Activated T-cell treated with anti-CD3 and anti-CD28 coated beads for 1 hour (primary cell): ENCODE measurements around the gene GREM1.

ENCODE experiments used
- DNase-seq: peaks from one replicate; pipeline ENCODE4 v3.0.0-alpha.2; 2020; ENCODE audit warnings: low read depth

The GREM1 gene

DNA sequence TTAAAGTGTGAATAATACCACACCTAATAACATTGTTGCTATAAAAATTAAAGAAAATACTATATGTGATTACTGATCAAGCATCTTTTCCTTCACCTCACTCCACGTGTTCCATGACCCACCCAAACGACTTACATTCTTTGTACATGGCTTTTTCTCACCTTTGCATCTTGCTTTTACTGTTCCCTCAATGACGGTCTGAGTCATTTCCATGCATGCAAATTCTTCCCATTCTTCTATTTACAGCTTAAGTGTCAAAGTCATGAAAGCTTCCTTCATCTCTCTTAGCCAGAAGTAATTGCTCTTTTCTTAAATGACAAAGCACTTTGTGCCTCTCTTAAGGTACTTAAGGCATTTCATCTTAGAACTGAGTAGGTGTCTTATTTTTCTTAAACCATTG lies 64.0 kb downstream of the GREM1 start:
- no peak for DNase-seq

DNA sequence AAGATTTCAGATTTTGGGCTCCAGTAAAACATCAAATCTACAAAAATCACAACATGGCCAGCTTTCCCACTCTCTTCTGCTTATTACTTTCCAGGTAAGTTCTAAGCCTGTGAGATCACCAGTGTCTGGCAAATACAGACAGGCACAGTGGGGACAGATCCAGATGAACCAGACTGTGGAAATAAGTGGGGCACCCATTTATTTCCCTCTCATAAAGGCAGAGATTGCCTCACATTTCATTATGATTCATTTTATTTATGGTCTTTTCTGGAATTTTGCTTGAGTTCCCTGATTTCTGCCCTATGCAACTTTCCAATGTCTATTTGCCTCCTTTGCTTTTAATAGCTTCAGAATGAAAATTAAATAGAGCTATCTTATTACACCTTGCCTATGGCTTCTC lies 66.8 kb downstream of the GREM1 start:
- DNase-seq = no peak

DNA sequence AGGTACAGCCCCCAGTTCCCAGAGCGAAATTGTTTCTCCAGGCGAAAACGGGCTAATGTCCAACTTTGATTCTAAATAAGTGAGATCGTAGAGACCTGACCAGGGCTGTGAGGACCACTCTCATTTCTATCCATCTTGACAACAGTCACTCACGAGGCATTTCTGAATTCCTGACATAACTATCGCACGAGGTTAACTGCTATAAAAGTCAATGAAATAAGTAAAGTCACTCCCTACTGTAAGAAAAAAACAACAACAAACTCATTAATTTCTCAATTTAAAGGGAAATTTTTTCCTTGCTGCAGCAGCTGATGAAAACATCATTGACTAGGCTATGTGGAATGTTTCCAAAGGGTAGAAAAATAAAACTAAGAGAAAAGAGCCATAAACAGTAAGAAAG lies 69.1 kb downstream of the GREM1 start:
- no peak for DNase-seq

DNA sequence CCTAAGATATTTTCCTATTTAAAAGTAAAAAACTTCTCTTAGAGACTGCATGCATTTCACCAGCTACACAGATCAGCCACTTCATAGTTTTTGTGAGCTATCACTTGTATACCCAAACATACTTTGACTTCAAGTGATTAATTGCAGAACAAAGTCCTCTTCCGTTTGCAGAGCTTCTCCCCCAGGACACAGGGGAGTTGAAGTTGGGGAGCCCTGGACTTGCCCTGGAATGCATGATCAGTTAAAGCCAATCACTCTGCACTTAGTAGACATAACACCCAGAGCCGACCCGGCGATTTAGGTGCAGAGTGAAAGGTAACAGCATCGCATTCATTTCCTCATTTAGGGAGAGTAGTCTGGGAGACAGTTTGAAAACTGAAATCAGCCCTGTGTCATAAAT lies 70.1 kb downstream of the GREM1 start:
- DNase-seq = no peak

DNA sequence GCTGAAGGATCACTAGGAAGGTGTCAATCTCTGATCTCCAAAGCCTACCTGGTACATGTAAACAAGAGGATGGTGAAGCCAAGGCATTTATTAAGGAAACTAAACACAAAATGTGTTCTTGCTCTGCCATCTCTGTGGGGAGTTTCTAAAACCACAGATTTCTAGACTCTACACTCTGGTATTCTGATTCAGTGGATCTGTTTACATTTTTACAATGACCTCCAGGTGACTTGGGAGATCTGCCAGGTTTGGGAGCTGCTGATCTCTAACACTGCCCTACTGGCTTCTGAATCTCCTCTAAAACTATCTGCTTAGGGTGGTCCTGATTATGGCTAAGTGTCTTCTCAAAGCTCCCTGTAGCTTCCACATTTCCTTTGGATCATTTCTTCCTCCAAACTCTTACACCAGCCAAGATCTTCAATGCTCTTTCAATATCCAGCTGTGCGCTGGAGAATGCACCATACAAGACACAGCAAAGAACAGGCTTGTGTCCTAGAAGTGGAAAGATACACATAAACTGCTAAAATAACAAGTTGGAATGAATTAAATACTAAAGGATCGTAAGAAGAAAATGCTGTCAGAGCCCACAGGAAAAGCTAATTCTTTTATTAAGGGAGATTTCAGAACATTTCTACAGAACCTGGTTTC lies 72.7 kb downstream of the GREM1 start:
- DNase-seq = no peak

DNA sequence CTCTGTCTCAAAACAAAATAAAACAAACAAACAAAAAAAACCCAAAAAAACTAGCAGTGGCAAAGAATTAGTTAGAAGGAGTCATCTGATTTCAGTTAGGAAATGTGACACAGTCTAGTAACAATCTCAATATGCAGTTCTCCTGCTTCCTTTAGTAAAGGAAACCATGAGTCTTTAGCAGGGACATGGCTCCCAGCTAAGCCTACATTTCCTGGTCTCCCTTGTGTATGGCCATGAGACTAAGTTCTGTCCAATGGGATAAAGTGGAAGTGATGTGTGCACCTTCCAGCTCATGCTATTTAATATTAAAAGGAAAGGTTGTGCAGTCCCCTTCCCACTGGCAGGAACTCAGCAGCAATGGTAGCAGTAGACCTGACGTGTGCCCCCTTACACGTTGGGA lies 74.6 kb downstream of the GREM1 start:
- DNase-seq = no peak
